Transverse colon (tissue), 4 donors: Measurements from ENCODE around the gene EDN2. TPM values are rescaled to one million over a fixed set of nuclear protein-coding genes. Genes with fewer than 3 reads are reported as not detected.

Experiments used
- DNase-seq: peaks from one replicate; pipeline ENCODE4 v3.0.0-alpha.2; 2019
- H3K27ac ChIP-seq, 4 donors: fragments of 200-600 bp; sonication (generic); 2 replicates each; pipeline ENCODE4 v1.5.1; 2016 to 2018; ENCODE audit warnings: inconsistent platforms in 4 of 4
- H3K27me3 ChIP-seq: fragments of 200-600 bp; sonication (generic); 2 replicates; pipeline ENCODE4 v1.5.1; 2017; ENCODE audit warnings: inconsistent platforms
- H3K36me3 ChIP-seq, 4 donors: fragments of 200-600 bp; sonication (generic); 2 replicates each; pipeline ENCODE4 v1.5.1; 2017 to 2019; ENCODE audit warnings: inconsistent platforms in 4 of 4
- H3K4me1 ChIP-seq, 4 donors: fragments of 200-600 bp; sonication (generic); 2 replicates each; pipeline ENCODE4 v1.5.1; 2017 to 2020; ENCODE audit warnings: inconsistent platforms in 4 of 4
- H3K4me3 ChIP-seq, 4 donors: fragments of 200-600 bp; sonication (generic); 1 replicate in 1 of 4; 2 replicates in 3 of 4; pipeline versions ENCODE4 v1.5.1 to v1.6.1; 2017 to 2019; ENCODE audit warnings: inconsistent platforms in 4 of 4
- H3K9me3 ChIP-seq, 2 donors: fragments of 200-600 bp; sonication (generic); 2 replicates each; pipeline ENCODE4 v1.5.1; 2017 to 2019; ENCODE audit warnings: inconsistent platforms in 2 of 2
- EP300 ChIP-seq: sonication (generic); formaldehyde crosslinking; IDR thresholded peaks from one replicate; pipeline ENCODE4 v1.6.1; 2017; ENCODE audit warnings: antibody characterized with exemption, low read depth
- POLR2A ChIP-seq: fragments of 450-650 bp; IDR thresholded peaks from one replicate; pipeline ENCODE4 v1.6.1; 2016; ENCODE audit warnings: antibody characterized with exemption, mild to moderate bottlenecking, moderate library complexity
- POLR2AphosphoS5 ChIP-seq, 3 donors: sonication (generic); formaldehyde crosslinking; IDR thresholded peaks; one replicate each; pipeline ENCODE4 v1.6.1; 2016; ENCODE audit warnings: antibody characterized with exemption in 3 of 3
- WGBS, 2 donors: methylation state at CpG; one replicate each; pipeline ENCODE4 v1.1.5; 2018; ENCODE audit warnings: low coverage in 1 of 2; 5-methylcytosine and 5-hydroxymethylcytosine counted together
- in situ Hi-C, 4 donors: fragments of 200-750 bp; cut with MboI; loops; one replicate each; pipeline versions ENCODE4 v1.15.0 to v1.15.1; 2017; ENCODE audit warnings: low sequenced_read_pairs in 3 of 4, low pct_ligation_motif_present in 1 of 4, low pct_unique_long_range_greater_than_20kb in 1 of 4
- intact Hi-C: fragments of 100-400 bp; cut with DNase I; formaldehyde crosslinking; loops from one replicate; pipeline ENCODE4 v1.15.1; 2023; ENCODE audit warnings: low total_unique reads
- total RNA-seq, 4 donors: library from RNA; depleted of rRNA; stranded (reverse); fragments of >200 nt; gene quantifications; one replicate each; pipeline ENCODE4 v1.1.0, GENCODE V29; 2016
- TF ChIP-seq, protein P1 (sequence below), 5 experiments: fragments of 200-600 bp in 3 of 5; fragments of 450-650 bp in 2 of 5; sonication (generic) in 3 of 5; IDR thresholded peaks; 1 replicate in 2 of 5; 2 replicates in 3 of 5; pipeline ENCODE4 v1.5.1; 2016 to 2017; ENCODE audit warnings: antibody characterized with exemption in 5 of 5, inconsistent platforms in 3 of 5, mild to moderate bottlenecking in 2 of 5, moderate library complexity in 1 of 5

The EDN2 gene
- total RNA-seq, 4 donors from 2014 or later = 3.8 to 15.7 (median 10.3) TPM

- DNase-seq = peak; percentile 89
- Histone ChIP-seq H3K36me3 (no peaks in the 10 kb centered on the region), H3K4me3 (peak overlapping the region in 3 of 4 donors; percentile 17 to 36 (median 17)), H3K4me1 (peaks cover 38 to 55% (median 48%) of the 10 kb centered on the region in 4 donors), H3K27me3 (peaks cover 13% of the 10 kb centered on the region), H3K27ac (peak overlapping the region; percentile 74 to 85 (median 80)), H3K9me3 (no peaks in the 10 kb centered on the region)
- peak; percentile 99 for TF ChIP-seq EP300
- peak; percentile 77 to 96 (median 92) for TF ChIP-seq POLR2AphosphoS5 (IDR thresholded peaks at IDR 0.05)
- TF ChIP-seq POLR2A = peak; percentile 32
- TF ChIP-seq, protein P1, sequence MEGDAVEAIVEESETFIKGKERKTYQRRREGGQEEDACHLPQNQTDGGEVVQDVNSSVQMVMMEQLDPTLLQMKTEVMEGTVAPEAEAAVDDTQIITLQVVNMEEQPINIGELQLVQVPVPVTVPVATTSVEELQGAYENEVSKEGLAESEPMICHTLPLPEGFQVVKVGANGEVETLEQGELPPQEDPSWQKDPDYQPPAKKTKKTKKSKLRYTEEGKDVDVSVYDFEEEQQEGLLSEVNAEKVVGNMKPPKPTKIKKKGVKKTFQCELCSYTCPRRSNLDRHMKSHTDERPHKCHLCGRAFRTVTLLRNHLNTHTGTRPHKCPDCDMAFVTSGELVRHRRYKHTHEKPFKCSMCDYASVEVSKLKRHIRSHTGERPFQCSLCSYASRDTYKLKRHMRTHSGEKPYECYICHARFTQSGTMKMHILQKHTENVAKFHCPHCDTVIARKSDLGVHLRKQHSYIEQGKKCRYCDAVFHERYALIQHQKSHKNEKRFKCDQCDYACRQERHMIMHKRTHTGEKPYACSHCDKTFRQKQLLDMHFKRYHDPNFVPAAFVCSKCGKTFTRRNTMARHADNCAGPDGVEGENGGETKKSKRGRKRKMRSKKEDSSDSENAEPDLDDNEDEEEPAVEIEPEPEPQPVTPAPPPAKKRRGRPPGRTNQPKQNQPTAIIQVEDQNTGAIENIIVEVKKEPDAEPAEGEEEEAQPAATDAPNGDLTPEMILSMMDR (IDR thresholded peaks at IDR 0.05) = peak in 2 of 5 experiments; percentile 12 to 35
- in situ Hi-C loops (no loop called here), intact Hi-C loops (no loop called here)
- 10% methylated on average over 53 of the region's 74 CpGs; no CpG with 5 or more reads in 1 of the 2 donors for WGBS, 2 donors
Measured at GRCh38 chr1:41496080-41497055, 11.9 kb upstream of the EDN2 start.

DNA sequence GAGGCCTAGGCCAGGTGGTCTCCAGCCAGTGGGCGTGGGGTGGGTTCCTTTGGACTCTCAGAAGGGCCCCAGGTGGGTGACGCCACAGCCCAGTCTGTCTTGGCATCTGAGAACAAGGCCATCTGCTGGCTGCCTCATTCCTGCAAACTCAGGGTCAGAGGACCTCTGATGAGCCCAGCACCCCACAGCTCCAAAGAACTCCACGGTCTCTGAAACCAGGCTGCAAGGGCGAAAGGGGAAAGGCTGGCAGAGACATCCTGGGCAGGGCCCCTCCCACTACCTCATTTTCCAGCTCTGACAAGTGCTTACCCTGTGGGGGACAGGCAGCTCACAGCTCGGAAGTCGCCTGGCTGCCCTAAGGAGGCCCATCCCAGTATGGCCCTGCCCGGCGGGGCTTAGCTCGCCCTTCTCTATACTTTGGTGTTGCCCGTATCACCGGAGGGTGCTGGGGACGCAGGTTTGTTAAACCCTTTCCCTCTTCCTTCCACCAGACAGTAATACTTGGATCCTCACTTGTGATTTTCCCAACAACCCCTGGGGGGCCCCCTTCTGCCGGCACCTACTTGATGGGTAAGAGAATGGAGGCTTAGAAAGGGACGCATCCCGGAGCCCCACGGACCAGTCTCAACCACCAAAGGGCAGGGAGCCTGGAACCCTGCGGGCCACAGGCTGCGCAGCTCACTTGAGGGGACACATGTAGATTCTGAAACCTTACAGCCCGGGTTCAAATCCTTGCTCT lies 10.9 kb upstream of the EDN2 start:
- no peaks in the 10 kb centered on the region for H3K9me3 ChIP-seq
- no peak for DNase-seq
- peak overlapping the region; percentile 74 to 85 (median 80) for H3K27ac ChIP-seq
- H3K27me3 ChIP-seq = peaks cover 13% of the 10 kb centered on the region
- H3K36me3 ChIP-seq = no peaks in the 10 kb centered on the region
- H3K4me3 ChIP-seq = no peak overlapping the region
- intact Hi-C loops = no loop called here
- H3K4me1 ChIP-seq = peaks cover 30 to 46% (median 38%) of the 10 kb centered on the region in 4 donors
- WGBS, 2 donors = 60 to 80% methylated on average over 1 to 19 of the region's 19 CpGs
- no peak for TF ChIP-seq POLR2AphosphoS5 (IDR thresholded peaks at IDR 0.05)
- TF ChIP-seq, protein P1 (IDR thresholded peaks at IDR 0.05) = peak in 2 of 5 experiments; percentile 8 to 13
- in situ Hi-C loops = no loop called here

GRCh38 chr1:41494351-41495209 lies 10.1 kb upstream of the EDN2 start:
- in situ Hi-C loops (no loop called here), intact Hi-C loops (no loop called here)
- no peaks in the 10 kb centered on the region for H3K36me3 ChIP-seq
- H3K4me3 ChIP-seq = no peak overlapping the region
- no peak for DNase-seq
- peaks cover 13% of the 10 kb centered on the region for H3K27me3 ChIP-seq
- peak overlapping the region in 1 of 4 donors; percentile 74 for H3K27ac ChIP-seq
- WGBS, 2 donors = 85 to 100% methylated on average over 1 to 16 of the region's 17 CpGs
- TF ChIP-seq EP300 = no peak
- TF ChIP-seq POLR2AphosphoS5 (IDR thresholded peaks at IDR 0.05) = no peak
- TF ChIP-seq, protein P1 (IDR thresholded peaks at IDR 0.05) = no peak
- no peak for TF ChIP-seq POLR2A
- peaks cover 23 to 39% (median 30%) of the 10 kb centered on the region in 4 donors for H3K4me1 ChIP-seq
- H3K9me3 ChIP-seq = no peaks in the 10 kb centered on the region
